ENCODE measurements around the gene RD3L.
"Not testable (repeated sequence)": the region's sequence is repeated elsewhere in the genome, so short reads cannot be mapped to it uniquely, and the experiment has no call there.

Gene RD3L

DNA sequence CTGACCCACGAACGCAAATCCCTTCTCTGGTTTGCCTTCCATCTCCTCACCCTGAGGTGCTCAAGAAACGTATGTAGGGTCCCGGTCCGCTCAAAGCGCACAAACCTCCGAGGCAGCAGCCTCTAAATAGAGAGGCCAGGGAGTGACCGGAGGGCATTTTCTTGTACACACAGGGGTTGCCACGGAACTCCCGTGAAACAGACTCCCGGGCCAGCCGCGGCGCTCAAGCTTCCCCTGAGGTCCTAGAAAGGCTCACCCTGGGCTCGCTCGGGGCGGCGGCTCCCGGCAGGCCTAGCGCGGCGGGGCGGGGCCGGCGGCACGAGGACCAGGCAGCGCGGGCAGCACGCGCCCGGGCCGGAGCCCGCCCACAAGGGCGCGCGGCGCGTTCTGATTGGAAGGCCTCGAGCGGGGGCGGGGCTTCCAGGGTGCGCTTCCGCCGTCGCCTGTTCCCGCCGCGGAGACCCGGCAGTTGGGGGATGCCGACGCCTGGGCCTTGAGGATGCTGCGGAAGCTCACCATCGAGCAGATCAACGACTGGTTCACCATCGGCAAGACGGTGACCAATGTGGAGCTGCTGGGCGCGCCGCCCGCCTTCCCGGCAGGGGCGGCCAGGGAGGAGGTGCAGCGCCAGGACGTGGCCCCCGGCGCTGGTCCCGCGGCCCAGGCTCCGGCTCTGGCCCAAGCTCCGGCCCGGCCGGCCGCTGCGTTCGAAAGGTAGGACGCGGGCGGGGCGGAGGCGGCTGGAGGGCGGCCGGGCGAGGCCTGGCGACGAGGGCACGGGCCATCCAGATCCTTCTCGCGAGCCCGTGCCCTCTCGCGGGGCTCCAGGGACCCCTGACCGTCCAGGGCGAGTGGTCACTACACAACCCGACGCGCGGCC lies 14.1 kb downstream of the RD3L start, which contains the start of gene TDRD9:
Gene TDRD9, plus strand, starts transcription at position 446 of the 880 bp plus-strand sequence. Its CDS starts 54 bp downstream, at position 500.
- DNase-seq (ENCODE audit: low read depth): no peak

DNA sequence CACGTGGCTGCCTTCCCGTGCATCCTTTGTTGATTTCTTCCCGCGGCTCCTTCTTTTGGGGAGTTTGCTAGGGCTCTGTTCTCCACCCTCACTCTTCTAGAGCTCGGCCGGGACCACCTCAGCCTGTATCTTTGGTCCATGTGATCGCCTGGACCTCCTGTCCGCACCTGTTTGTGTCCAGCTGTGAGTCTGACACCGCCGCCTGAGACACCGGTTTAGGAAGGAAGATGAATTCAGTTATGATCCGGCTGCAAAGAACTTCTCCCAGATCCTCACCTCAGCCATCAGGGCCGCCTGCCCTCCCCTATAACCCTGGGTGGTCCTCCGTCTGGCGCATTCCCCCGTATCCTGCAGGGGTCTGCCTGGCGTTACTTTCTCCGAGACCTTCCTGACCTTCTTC lies 14.8 kb downstream of the RD3L start:
- no peak for DNase-seq (ENCODE audit: low read depth)

DNA sequence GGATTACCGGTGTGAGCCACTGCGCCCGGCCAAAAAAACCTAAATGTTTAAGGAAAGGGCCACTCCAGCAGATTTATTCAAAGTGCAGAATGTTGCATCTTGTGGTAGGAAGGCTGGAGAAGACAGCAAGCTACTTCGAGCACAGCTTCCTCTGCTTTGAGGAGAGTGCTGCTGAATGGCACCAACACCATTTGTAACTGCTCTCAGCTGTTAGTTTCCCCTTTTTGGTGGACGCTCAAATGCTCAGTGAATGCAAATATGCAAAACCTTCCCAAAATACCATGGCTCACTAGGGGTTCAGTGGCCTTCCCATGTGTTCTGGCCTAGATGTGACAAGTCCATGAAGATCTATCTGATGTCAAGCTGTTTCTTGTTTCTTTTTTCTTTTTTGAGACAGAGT lies 17.0 kb downstream of the RD3L start:
- DNase-seq (ENCODE audit: low read depth): no peak

DNA sequence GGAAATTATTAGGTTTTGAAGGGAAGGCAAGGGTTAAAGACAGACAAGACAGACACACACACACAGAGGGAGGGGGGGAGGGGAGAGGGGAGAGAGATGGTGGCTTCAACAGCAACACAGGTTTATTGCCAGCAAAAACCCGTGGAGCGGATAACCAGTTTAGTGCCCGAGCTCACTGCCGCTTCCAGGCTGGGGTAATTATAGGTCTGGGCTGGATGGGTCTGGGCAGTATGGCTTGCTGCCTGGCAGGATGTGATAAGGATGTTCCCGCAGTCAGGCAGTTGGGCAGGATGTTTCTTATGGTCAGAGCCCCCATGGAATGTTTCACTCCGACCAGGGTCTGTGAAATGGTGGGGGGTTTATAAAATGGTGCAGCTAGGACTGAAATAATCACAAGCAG lies 18.5 kb downstream of the RD3L start:
- no peak for DNase-seq (ENCODE audit: low read depth)

DNA sequence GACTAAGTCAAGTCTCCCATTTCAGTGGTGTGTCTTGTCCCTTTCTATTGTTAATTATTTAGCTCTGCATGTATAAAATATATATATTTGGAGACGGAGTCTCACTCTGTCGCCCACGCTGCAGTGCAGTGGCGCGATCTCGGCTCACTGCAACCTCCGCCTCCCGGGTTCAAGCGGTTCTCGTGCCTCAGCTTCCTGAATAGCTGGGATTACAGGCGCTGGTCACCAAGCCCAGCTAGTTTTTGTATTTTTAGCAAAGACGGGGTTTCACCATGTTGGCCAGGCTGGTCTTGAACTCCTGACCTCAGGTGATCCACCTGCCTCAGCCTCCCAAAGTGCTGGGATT lies 20.5 kb downstream of the RD3L start:
- DNase-seq (ENCODE audit: low read depth): not testable (repeated sequence)

DNA sequence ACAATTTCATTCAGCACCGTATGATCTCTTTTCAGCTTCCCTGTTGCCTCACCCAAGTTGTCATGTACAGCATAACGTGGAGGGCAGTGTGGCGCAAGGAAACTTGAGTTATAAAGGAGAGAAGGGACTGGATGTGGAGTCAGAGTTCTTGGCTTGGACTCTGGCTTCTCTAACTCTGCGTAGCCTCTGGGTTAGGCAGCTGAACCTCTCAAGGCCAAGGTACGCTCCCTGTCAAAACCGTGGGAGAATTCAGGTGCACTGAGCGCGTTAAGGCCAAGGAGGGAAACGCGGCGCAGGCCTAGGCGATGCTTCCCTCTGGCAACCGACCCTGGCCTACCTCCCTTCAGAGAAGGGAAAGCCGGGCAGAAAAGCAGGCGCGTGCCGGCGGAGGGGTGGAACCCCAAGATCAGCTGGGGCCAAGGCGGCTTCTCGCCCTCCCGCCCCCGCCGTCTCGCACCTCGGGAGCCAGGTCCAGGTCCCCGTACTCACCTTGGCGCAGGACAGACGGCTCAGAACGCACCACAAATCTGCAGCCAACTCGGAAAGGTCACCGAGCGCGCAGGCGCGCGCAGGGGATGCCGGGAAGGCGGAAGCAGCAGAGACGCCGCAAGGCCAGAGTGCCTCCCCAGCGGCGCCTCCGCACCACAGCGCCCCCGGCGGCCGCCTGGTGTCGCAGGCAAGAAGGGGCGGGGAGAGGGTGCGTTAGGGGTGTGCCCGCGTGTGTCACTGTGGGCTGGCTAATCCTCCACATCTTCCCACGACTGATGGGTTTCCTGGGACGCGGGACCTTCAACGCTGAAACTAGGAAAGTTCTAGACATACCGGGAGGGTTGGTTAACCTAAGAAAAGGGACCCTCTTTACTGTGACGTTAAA lies 21.1 kb downstream of the RD3L start:
- DNase-seq (ENCODE audit: low read depth): peak; percentile 69

DNA sequence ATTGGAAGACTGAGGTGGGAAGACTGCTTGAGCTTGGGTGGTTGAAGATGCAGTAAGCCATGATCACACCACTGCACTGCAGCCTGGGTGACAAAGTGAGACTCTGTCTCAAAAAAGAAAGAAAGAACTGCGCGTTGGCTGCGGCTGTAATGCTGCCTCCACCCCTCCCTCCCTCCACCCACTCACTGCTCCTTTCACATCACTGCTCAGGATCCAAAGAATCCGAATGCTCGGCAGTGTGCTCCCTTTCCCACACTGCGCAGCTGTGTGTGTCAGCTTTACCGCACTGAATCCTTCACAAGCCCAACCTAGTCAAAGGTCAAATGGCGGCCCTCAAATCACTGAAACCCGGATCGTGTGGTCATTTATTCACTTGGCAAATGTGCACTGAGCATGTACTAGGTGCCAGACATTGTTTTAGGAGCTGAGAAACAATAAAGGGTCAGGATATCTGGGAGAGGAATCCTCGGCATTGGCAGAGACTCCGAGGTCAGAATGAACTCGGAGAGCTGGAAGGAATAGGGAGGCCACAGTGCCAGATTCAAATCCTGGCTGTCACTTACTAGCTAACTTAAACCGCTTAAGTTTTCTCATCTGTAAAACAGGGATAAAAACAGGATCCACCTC lies 25.6 kb downstream of the RD3L start:
- DNase-seq (ENCODE audit: low read depth): no peak

DNA sequence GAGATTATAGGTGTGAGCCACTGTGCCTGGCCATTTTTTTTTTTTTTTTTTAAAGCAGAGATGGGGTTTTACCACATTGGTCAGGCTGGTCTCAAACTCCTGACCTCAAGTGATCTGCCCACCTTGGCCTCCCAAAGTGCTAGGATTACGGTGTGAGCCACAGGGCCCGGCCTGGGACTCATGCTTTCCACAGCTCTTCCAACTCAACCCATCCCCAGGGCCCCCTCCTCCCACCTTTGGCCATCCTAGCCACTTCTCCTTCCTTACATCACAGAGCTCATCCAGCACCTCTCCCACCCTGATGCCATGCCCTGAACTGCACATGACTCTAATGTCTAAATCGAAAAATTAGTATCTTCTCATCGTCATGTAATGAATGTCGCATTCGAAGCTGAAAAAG lies 26.7 kb downstream of the RD3L start:
- DNase-seq (ENCODE audit: low read depth): no peak

DNA sequence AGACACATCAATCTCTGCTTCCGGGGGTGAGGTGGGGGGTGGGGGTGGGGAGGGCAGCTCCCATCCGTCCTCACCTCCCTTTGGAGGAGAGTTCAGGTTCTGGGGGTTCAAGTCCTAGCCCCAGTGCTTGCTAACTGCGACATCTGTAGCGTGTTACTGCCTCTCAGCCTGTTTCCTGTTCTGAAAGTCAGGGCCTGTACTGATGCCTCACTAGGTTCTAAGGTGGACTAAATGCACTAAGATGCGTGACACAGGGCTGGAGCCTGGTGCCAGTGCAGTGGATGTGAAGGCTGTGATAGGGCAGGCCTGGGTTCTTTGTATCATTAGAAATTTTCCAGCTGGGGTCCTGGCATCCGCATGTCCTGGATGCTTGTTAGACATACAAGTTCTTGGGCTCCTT lies 31.3 kb downstream of the RD3L start:
- no peak for DNase-seq (ENCODE audit: low read depth)

DNA sequence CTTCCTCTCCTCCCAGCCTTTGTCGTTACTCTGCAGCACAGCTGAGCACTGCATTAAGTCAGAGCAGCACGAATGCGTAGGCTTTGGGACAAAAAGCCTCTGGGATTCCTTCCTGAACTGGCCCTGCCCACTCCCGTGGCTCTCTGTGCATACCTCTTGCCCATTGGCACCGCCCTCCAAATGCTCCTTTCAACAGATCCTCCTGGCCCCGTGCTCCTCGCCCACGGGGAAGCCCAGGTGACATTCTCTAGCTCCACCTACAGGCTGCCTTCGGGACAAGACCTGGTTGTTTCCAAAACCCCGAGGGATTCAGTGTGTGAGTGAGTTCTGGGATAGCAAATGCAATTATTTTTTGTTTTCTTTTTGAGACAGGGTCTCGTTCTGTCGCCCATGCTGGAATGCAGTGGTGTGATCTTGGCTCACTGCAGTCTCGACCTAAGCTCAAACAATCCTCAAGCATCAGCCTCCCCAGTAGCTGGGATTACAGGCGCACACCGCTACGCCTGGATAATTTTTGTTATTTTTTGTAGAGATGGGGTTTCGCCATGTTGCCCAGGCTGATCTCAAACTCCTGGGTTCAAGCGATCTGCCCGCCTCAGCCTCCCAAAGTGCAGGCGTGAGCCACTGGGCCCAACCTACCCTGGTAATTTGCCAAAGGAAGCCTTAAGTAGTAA lies 31.9 kb downstream of the RD3L start:
- DNase-seq (ENCODE audit: low read depth): peak; percentile 40

DNA sequence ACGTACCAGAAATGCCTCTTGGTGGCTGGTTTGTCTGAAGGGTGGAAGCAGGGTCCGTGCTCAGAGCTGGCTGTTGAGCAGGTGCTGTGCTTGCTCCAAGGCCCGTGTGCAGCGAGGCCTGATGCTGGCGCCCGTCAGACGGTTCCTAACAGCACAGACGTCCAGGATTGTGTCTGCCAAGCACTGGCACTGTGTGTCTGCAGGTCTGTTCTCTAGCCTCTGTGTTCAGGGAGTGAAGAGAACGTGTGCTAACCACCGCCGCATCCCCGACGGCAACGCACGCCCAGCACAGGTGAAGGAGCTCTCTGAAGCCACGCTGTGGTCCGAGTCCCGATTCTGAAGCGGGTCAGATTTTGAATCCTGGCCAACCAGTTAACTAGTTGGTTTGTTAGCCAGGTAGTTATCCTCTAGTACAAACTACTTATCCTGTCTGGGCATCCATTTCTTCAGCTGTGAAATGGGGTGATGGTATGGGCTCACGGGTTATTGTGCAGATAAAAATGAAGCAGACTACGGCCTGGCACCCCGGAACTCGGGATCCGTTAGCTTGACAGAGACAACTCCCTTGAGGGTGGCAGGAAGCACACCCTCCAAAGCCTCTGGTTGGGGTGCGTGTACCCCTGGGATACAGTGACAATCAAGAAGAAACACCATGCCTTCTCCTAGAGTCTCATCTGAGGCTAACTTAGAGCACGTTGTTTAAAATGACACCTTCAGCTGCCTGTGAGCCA lies 32.6 kb downstream of the RD3L start:
- no peak for DNase-seq (ENCODE audit: low read depth)

DNA sequence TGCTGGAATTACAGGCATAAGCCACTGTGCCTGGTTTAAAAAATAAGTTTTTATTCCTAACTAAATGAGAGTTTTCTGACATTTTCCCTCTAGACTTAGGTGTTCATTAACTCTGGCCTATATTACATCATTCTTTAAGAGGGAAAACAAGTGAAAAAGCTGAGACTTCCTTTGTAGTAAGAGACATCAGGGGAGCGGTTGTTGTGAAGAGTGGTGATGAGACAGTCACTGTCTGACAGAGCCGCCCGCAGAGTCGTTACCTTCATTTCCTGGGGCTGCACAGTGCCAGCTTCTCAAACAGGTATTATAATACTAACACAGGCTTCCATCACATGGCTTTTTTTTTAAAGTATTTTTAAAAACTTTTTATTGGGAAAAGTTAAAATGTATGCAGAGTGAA lies 33.7 kb downstream of the RD3L start:
- no peak for DNase-seq (ENCODE audit: low read depth)

DNA sequence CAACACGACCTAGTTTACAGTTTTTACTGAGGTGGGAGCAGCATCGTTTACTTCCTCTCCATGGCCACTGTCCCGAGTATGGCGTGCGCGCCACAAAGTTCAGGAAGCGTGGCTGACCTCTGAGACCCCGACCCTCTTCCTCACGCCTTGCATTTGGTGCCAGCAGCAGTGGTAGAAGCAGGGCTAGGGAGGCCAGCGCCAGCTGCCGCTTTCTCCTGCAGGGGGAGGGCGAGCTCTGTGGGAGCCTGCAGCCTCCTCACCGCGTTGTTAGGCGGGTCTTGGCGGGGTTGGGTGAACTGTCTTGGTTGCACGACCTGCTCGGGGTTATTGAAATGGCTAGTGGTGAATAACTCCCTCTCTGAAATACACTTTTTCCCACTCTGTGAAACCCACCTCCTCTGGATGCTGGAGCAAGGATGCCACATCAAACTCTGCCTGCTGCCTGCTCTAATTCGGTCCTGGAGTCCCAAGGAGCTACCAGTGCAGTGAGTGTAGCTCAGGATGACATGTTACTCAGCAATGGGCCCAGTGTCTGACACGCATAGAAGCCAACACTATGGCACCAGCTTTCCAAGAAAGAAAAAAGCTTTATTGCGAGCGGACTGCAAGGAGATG lies 36.4 kb downstream of the RD3L start:
- DNase-seq (ENCODE audit: low read depth): no peak

DNA sequence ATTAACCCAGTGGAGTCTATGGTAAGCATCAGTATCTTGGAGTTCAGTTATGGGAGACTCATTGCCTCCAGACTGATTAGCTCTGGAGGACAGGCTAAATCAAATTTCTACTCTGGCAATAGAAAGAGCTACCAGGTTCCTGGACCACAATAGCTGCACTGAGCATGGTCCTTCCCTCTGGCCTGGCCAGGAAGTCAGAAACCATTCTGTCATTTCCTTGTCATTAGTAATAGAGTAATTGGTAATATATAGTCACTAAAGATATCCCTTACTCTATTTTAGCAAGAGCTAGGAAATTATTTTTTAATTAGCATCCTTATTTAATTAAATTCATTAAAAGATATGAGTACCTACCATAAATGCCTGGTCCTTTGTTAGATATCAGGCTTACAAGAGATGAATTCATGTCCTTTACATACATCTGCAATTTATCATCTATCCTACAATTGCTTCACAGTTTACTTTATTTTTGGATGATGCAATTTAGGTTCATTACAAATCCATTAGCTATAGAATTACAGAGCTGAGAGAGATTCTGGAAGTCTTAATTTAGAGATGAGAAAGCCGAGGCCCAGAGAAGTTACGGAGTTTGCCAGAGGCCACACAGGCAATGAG lies 37.7 kb downstream of the RD3L start:
- no peak for DNase-seq (ENCODE audit: low read depth)

DNA sequence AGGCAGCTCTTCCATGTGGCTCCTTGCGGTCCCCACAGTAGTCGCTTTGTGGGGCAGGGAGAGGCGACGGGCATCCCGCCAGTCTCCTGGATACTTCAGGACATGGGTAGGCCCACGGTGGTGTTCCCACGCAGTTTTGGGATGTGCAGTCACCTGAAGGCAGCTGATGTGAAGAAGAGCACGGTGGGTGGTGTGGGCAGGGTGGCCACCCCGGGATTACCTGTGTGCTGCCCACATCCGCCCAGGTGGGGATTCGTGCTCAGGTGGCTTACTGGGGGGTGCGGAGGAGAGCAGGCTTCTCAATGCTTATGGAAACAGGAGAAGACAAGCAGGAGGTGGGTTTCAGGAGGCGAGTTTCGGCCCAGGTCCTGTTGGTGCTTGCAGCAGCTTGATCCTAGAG lies 42.5 kb downstream of the RD3L start:
- DNase-seq (ENCODE audit: low read depth): no peak

DNA sequence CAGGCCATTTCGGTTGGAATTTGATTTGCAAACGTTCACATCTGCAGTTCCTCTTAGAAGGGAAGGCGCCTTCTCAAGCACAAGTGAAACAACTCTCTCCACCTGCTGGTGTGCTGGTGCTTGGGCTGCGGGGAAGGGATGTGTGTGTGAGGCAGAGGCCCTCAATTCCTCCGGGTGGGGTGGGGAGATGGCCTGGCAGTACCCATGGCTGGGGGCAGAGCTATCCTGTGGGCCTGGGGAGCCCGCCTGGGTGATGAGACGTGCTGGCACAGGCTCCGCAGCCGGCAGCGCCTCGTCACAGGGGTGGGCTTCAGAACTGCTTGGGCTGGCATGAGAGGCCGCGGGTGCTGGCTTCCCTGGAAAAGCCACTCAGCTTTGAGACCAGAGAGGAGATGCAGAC lies 43.0 kb downstream of the RD3L start:
- DNase-seq (ENCODE audit: low read depth): no peak

DNA sequence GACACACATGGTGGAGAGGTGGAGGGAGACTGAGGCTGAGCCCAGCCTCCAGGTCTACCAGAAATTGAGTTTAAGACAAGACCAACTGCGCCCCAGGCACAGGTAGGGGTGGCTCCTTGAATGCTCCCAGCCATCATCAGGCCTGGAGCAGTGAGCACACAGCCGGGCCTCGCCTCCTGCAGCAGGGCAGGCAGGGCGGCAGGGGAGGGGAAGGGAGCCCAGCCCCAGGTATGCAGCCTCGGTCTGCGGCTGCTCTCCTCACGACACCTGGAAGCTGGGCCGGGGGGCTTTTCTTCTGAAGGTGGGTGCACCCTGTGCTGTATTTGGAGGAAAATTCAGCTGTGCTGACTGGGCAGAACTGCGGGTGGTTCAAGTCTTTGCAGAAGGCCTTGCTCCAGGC lies 43.6 kb downstream of the RD3L start:
- DNase-seq (ENCODE audit: low read depth): no peak

DNA sequence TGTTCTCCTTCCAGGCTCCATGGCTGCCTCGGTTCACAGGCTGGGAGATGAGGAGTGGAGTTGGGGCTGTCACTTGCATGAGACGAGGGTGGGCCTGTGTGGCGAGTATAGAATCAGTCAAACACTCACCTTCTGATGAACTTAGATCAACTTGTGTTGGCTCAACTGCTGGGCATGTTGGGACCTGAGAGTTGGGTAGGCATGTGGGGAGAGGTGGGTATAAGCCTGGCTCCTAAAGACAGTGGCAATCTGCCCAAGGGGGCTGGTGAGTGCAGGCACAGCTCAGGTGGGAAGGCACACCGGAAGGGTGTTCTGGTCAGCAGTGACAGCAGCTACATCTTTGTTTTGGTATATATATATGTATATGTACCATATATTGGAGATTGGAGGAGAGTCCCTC lies 44.1 kb downstream of the RD3L start:
- DNase-seq (ENCODE audit: low read depth): no peak

DNA sequence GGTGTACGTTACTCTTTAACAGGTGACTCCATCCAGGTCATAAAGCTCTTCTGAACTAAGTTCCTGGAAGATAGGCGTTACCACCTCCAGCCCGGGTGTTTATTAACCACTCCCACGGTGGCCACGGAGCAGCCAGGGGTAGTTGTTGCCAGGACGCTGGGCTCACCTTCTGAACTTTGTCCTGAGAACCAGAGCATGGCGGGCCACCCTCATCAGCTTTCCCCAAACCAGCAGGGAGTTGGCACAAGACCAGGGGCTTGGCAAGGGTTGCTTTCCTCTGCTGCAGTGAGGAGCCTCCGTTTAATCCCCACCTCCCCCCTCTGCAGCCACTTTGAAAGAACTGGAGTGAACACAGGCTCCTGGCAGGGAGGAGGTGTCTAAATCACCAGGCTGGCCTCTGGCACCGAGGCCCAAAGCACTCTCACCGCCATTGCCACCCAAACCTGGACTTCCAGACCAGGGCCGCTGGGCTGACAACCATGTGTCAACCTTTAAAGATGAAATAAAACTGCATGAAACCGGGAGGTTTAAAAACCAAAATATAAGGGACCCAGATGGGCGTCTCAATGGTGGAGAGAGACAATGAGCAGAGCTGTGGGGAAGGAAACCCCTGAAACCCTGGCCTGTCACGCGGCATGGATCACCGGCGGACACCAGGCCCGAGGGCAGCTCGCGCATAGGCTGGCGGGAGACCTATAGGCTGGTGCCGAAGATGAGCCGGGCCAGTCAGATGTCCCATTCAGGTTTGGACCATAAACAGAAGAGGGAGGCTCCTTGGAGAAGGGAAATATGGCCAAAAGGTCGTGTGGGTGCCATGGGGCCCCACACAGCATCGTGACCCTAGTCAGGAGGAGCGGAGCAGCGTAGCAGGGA lies 45.0 kb downstream of the RD3L start:
- DNase-seq (ENCODE audit: low read depth): no peak

DNA sequence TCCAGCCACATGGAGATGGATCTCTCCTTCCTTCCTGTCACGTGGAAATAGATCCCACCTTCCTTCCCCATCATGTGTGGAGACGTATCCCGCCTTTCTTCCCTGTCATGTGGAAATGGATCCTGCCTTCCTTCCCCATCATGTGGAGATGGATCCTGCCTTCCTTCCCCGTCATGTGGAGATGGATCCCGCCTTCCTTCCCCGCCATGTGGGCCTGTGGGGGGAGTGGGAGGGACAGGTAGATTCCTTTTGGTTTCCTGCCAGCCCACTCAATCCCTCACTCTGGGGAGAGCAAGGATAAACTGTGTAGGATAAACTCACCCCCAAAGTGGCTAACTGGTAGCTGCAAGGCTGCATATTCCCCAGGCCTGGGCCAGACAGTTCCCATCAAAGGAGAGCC lies 45.8 kb downstream of the RD3L start:
- no peak for DNase-seq (ENCODE audit: low read depth)

Measured in non-pigmented ciliary epithelial cell (primary cell).